Chondrocyte (in vitro differentiated cells): ENCODE data around the gene HIVEP1. TPM values are rescaled to one million over a fixed set of nuclear protein-coding genes. Genes with fewer than 3 reads are reported as not detected.

ENCODE experiments used
- DNase-seq: peaks from one replicate; pipeline ENCODE4 v3.0.0; 2021; ENCODE audit warnings: mixed read lengths, low spot score
- H3K27ac Mint-ChIP-seq: one replicate; pipeline ENCODE4 v1.8.0; 2021; ENCODE audit warnings: mild to moderate bottlenecking, moderate library complexity, mixed read lengths; ENCODE audit not compliant: unreplicated experiment
- H3K27me3 Mint-ChIP-seq: 2 replicates; pipeline ENCODE4 v1.8.0; 2021; ENCODE audit warnings: low read depth, mixed read lengths
- H3K36me3 Mint-ChIP-seq: 2 replicates; pipeline ENCODE4 v1.8.0; 2021; ENCODE audit warnings: low read depth, mixed read lengths
- H3K4me1 Mint-ChIP-seq: 2 replicates; pipeline ENCODE4 v1.8.0; 2021; ENCODE audit warnings: low read depth, mild to moderate bottlenecking, mixed read lengths
- H3K4me3 Mint-ChIP-seq: one replicate; pipeline ENCODE4 v1.8.0; 2021; ENCODE audit warnings: mild to moderate bottlenecking, moderate library complexity, mixed read lengths; ENCODE audit not compliant: unreplicated experiment
- H3K9me3 Mint-ChIP-seq: 2 replicates; pipeline ENCODE4 v1.8.0; 2021; ENCODE audit warnings: low read depth, mixed read lengths
- total RNA-seq: library from RNA; stranded (reverse); gene quantifications from 3 replicates; pipeline ENCODE4 v1.2.1, GENCODE V29; 2021
- TF ChIP-seq, protein P1 (sequence below): fragments of 200-600 bp; sonication (generic); IDR thresholded peaks from 2 replicates; pipeline ENCODE4 v1.5.0; 2021; ENCODE audit warnings: antibody characterized with exemption, mild to moderate bottlenecking, moderate library complexity

Gene HIVEP1
- total RNA-seq, 1 donor from 2014 or later = 49.7 TPM

DNA sequence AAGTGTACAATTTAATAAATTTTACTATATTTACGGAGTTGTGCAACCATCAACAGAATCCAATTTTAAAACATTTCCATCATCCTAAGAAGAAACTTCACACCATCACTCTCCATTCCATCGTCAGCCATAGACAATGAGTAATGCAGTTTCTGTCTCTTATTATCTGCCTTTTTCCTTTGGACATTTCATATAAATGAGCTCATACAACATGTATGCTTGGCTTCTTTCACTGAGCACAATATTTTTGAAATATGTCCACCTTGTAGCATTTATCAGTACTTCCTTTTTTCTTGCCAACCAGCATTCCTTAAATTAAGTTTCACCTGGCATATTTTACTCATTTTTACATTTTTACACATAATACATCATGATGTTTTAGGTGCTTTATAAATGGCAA, 22.7 kb upstream of the HIVEP1 start:
- TF ChIP-seq, protein P1, sequence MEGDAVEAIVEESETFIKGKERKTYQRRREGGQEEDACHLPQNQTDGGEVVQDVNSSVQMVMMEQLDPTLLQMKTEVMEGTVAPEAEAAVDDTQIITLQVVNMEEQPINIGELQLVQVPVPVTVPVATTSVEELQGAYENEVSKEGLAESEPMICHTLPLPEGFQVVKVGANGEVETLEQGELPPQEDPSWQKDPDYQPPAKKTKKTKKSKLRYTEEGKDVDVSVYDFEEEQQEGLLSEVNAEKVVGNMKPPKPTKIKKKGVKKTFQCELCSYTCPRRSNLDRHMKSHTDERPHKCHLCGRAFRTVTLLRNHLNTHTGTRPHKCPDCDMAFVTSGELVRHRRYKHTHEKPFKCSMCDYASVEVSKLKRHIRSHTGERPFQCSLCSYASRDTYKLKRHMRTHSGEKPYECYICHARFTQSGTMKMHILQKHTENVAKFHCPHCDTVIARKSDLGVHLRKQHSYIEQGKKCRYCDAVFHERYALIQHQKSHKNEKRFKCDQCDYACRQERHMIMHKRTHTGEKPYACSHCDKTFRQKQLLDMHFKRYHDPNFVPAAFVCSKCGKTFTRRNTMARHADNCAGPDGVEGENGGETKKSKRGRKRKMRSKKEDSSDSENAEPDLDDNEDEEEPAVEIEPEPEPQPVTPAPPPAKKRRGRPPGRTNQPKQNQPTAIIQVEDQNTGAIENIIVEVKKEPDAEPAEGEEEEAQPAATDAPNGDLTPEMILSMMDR = no peak
- Mint-ChIP-seq H3K36me3 (no peaks in the 10 kb centered on the region), H3K9me3 (peaks cover 5% of the 10 kb centered on the region), H3K27ac (peak overlapping the region; percentile 59), H3K4me1 (peaks cover 8% of the 10 kb centered on the region), H3K27me3 (no peaks in the 10 kb centered on the region), H3K4me3 (no peak overlapping the region)
- DNase-seq = no peak

DNA sequence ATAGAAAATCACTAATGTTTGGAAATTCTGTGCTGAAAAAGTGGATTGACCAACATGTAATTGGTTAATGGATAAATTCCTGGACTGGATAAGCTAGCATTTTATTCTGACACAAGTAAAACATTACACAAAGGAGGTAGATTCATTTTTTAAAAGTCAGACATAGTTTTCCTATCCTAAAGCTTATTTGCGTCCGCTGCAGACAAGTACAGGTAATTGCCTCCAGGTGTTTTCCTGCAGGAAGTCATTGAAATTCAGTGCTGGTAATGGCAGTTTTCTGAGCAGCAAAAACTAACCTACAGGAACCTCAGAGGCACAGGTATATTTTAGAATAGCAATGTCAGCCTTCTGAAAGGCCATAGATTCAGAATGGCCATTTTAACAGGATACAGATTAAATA, 20.0 kb upstream of the HIVEP1 start:
- Mint-ChIP-seq H3K9me3 (peaks cover 5% of the 10 kb centered on the region), H3K4me1 (peaks cover 5% of the 10 kb centered on the region), H3K4me3 (no peak overlapping the region), H3K36me3 (no peaks in the 10 kb centered on the region), H3K27me3 (no peaks in the 10 kb centered on the region), H3K27ac (no peak overlapping the region)
- TF ChIP-seq, protein P1 = no peak
- DNase-seq = no peak

DNA sequence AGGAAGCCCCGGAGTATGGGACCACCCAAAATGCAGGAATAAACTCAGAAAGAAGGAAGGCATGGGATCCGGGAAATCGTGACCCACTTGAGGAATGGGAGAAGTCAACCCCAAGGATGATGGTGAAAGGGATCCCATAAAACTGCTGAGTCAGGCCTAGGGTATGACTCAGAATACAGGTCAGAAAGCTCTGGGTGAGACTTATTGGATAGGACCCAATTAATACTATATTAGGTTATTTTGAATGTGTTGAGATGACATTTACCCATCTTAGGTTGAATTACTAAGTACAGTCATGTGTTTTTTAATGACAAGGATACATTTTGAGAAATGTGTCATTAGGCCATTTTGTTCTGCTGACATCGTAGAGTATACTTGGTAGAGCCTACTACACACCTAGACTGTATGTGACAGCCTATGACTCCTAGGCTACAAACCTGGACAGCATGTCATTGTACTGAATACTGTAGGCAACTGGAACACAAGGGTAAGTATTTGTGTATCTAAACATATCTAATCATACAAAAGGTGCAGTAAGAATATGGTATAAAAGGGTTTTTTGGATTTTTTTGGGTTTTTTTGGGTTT, 17.1 kb upstream of the HIVEP1 start:
- Mint-ChIP-seq H3K36me3 (no peaks in the 10 kb centered on the region), H3K4me3 (no peak overlapping the region), H3K9me3 (no peaks in the 10 kb centered on the region), H3K27ac (no peak overlapping the region), H3K4me1 (peaks cover 12% of the 10 kb centered on the region), H3K27me3 (no peaks in the 10 kb centered on the region)
- no peak for DNase-seq
- TF ChIP-seq, protein P1 = no peak

DNA sequence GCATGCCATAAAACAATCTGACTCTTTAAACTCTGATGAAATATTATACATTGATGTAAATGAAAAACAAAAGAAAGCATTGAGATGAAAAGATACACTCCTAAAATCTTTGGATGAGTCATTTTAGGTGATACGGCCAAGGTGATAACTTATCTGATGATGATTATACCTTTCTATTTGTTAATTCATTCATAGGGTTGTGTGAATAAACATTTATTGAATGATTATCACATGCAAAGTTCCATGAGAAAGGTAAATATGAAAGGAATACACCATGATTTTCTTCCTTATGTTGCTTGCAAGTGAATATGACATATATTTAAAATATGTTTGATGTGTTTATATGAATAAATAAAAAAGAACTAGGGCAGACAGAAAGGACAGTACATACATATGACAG, 15.4 kb upstream of the HIVEP1 start:
- Mint-ChIP-seq H3K4me1 (peaks cover 22% of the 10 kb centered on the region), H3K9me3 (no peaks in the 10 kb centered on the region), H3K27me3 (no peaks in the 10 kb centered on the region), H3K36me3 (no peaks in the 10 kb centered on the region), H3K4me3 (no peak overlapping the region), H3K27ac (no peak overlapping the region)
- TF ChIP-seq, protein P1 = no peak
- no peak for DNase-seq

DNA sequence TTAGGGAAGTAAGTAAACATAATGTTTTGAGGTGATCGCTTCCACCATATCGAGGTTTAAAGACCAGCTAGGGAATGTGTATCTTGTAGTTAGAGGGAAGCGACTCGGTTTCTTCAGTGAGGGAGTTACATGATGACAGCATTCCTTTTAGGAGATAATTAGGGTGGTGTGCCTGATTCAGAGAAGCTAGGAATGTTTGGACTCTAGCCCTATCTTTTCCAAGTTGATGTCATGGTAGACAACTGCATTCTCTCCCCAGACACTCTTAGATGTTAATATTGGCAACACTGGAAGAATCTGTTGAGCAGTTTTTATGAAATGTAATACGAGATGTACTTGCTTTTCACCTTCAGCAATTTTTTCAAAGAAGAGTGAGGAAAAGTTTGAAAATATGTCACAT, 12.9 kb upstream of the HIVEP1 start:
- peaks cover 22% of the 10 kb centered on the region for H3K4me1 Mint-ChIP-seq
- H3K9me3 Mint-ChIP-seq = no peaks in the 10 kb centered on the region
- peak overlapping the region; percentile 25 for H3K27ac Mint-ChIP-seq
- H3K27me3 Mint-ChIP-seq = no peaks in the 10 kb centered on the region
- H3K4me3 Mint-ChIP-seq = no peak overlapping the region
- TF ChIP-seq, protein P1 = no peak
- no peak for DNase-seq
- no peaks in the 10 kb centered on the region for H3K36me3 Mint-ChIP-seq
